ENCODE data around the gene AHSG.

AHSG gene

GRCh38 chr3:186639778-186640472, 27.1 kb downstream of the AHSG start, which contains the start of gene FETUB:
Gene FETUB (plus strand): TSS chr3:186640399. CDS start chr3:186640461, 62 bp downstream.
- H3K27me3 ChIP-seq (ENCODE audit: control insufficient read depth in 5 of 5, insufficient read depth in 4 of 5, low read length in 5 of 5), result peaks cover 3 to 11% (median 8%) of the 10 kb centered on the region in 5 donors
- no peaks in the 10 kb centered on the region for H3K36me3 ChIP-seq (ENCODE audit: control insufficient read depth in 5 of 5, insufficient read depth in 5 of 5, low read length in 5 of 5)
- peaks cover 0 to 2% (median 0%) of the 10 kb centered on the region in 5 donors for H3K9me3 ChIP-seq (ENCODE audit: control insufficient read depth in 5 of 5, low read length in 5 of 5)
- H3K4me1 ChIP-seq (ENCODE audit: control insufficient read depth in 5 of 5, insufficient read depth in 5 of 5, low read length in 5 of 5), result no peaks in the 10 kb centered on the region
- H3K27ac ChIP-seq (ENCODE audit: low read depth, low read length), result no peak within 1 kb of the TSS
- no peak within 1 kb of the TSS for H3K4me3 ChIP-seq (ENCODE audit: low read depth in 1 of 5, low read length in 5 of 5)
- H3K9ac ChIP-seq (ENCODE audit: low read length in 5 of 5), result no peak within 1 kb of the TSS

GRCh38 chr3:186640473-186640818, 27.6 kb downstream of the AHSG start:
- no peaks in the 10 kb centered on the region for H3K36me3 ChIP-seq (ENCODE audit: control insufficient read depth in 5 of 5, insufficient read depth in 5 of 5, low read length in 5 of 5)
- H3K9me3 ChIP-seq (ENCODE audit: control insufficient read depth in 5 of 5, low read length in 5 of 5), result peaks cover 0 to 1% (median 0%) of the 10 kb centered on the region in 5 donors
- no peak overlapping the region for H3K27ac ChIP-seq (ENCODE audit: low read depth, low read length)
- H3K9ac ChIP-seq (ENCODE audit: low read length in 5 of 5), result no peak overlapping the region
- H3K4me1 ChIP-seq (ENCODE audit: control insufficient read depth in 5 of 5, insufficient read depth in 5 of 5, low read length in 5 of 5), result no peaks in the 10 kb centered on the region
- H3K4me3 ChIP-seq (ENCODE audit: low read depth in 1 of 5, low read length in 5 of 5), result no peak overlapping the region
- peaks cover 3 to 11% (median 8%) of the 10 kb centered on the region in 5 donors for H3K27me3 ChIP-seq (ENCODE audit: control insufficient read depth in 5 of 5, insufficient read depth in 4 of 5, low read length in 5 of 5)

GRCh38 chr3:186640929-186641328, 28.1 kb downstream of the AHSG start:
- Histone ChIP-seq H3K4me3 (ENCODE audit: low read depth in 1 of 5, low read length in 5 of 5) (no peak overlapping the region), H3K36me3 (ENCODE audit: control insufficient read depth in 5 of 5, insufficient read depth in 5 of 5, low read length in 5 of 5) (no peaks in the 10 kb centered on the region), H3K27ac (ENCODE audit: low read depth, low read length) (no peak overlapping the region), H3K4me1 (ENCODE audit: control insufficient read depth in 5 of 5, insufficient read depth in 5 of 5, low read length in 5 of 5) (no peaks in the 10 kb centered on the region), H3K27me3 (ENCODE audit: control insufficient read depth in 5 of 5, insufficient read depth in 4 of 5, low read length in 5 of 5) (peaks cover 3 to 11% (median 8%) of the 10 kb centered on the region in 5 donors), H3K9me3 (ENCODE audit: control insufficient read depth in 5 of 5, low read length in 5 of 5) (no peaks in the 10 kb centered on the region), H3K9ac (ENCODE audit: low read length in 5 of 5) (no peak overlapping the region)

DNA sequence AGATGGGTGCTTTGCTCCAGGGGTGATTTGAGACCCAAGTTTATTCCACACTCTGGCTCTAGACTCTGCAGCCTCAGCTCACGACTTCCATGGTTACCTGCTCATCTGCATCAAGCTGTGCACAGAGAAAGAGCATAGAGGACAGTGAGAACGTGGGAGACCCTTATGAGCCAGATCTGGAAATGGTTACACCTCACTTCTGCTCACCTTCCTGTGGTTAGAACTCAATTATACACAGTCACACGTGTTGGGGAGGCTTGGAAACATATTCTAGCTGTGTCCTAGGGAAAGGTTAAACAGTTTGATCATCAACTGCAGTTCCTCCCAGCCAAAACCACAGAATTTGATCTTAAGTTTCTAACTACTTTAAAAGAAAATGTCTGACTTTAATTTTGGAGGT, 29.2 kb downstream of the AHSG start:
- Histone ChIP-seq H3K4me3 (ENCODE audit: low read depth in 1 of 5, low read length in 5 of 5) (no peak overlapping the region), H3K9ac (ENCODE audit: low read length in 5 of 5) (no peak overlapping the region), H3K4me1 (ENCODE audit: control insufficient read depth in 5 of 5, insufficient read depth in 5 of 5, low read length in 5 of 5) (no peaks in the 10 kb centered on the region), H3K27me3 (ENCODE audit: control insufficient read depth in 5 of 5, insufficient read depth in 4 of 5, low read length in 5 of 5) (peaks cover 3 to 8% (median 8%) of the 10 kb centered on the region in 5 donors), H3K27ac (ENCODE audit: low read depth, low read length) (no peak overlapping the region), H3K36me3 (ENCODE audit: control insufficient read depth in 5 of 5, insufficient read depth in 5 of 5, low read length in 5 of 5) (no peaks in the 10 kb centered on the region), H3K9me3 (ENCODE audit: control insufficient read depth in 5 of 5, low read length in 5 of 5) (no peaks in the 10 kb centered on the region)

DNA sequence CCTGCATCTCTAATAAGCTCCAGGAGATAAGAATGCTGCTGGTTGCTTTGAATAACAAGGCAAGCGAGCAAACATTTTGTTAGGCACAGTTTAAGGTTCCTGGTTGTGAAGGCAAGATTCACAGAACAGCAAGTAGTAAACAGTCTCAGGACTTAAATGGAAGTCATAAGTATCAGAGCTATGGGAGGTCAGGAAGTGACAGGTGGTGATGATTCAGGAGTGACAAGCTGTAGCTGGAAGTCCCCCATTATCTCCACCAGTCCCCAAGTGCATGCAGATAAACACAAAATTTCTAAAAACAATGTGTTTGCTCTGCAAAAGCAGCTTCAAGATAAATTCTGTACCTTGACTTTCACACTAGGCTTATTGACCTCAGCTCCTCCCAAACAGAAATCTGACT, 30.6 kb downstream of the AHSG start:
- no peak overlapping the region for H3K27ac ChIP-seq (ENCODE audit: low read depth, low read length)
- no peaks in the 10 kb centered on the region for H3K36me3 ChIP-seq (ENCODE audit: control insufficient read depth in 5 of 5, insufficient read depth in 5 of 5, low read length in 5 of 5)
- no peaks in the 10 kb centered on the region for H3K9me3 ChIP-seq (ENCODE audit: control insufficient read depth in 5 of 5, low read length in 5 of 5)
- H3K4me1 ChIP-seq (ENCODE audit: control insufficient read depth in 5 of 5, insufficient read depth in 5 of 5, low read length in 5 of 5), result no peaks in the 10 kb centered on the region
- H3K9ac ChIP-seq (ENCODE audit: low read length in 5 of 5), result no peak overlapping the region
- H3K4me3 ChIP-seq (ENCODE audit: low read depth in 1 of 5, low read length in 5 of 5), result no peak overlapping the region
- H3K27me3 ChIP-seq (ENCODE audit: control insufficient read depth in 5 of 5, insufficient read depth in 4 of 5, low read length in 5 of 5), result peaks cover 0 to 8% (median 3%) of the 10 kb centered on the region in 5 donors

GRCh38 chr3:186644683-186645082, 31.8 kb downstream of the AHSG start:
- H3K27ac ChIP-seq (ENCODE audit: low read depth, low read length), result no peak overlapping the region
- no peak overlapping the region for H3K9ac ChIP-seq (ENCODE audit: low read length in 5 of 5)
- no peaks in the 10 kb centered on the region for H3K4me1 ChIP-seq (ENCODE audit: control insufficient read depth in 5 of 5, insufficient read depth in 5 of 5, low read length in 5 of 5)
- H3K36me3 ChIP-seq (ENCODE audit: control insufficient read depth in 5 of 5, insufficient read depth in 5 of 5, low read length in 5 of 5), result no peaks in the 10 kb centered on the region
- no peak overlapping the region for H3K4me3 ChIP-seq (ENCODE audit: low read depth in 1 of 5, low read length in 5 of 5)
- H3K27me3 ChIP-seq (ENCODE audit: control insufficient read depth in 5 of 5, insufficient read depth in 4 of 5, low read length in 5 of 5), result peaks cover 0 to 8% (median 3%) of the 10 kb centered on the region in 5 donors
- H3K9me3 ChIP-seq (ENCODE audit: control insufficient read depth in 5 of 5, low read length in 5 of 5), result no peaks in the 10 kb centered on the region

DNA sequence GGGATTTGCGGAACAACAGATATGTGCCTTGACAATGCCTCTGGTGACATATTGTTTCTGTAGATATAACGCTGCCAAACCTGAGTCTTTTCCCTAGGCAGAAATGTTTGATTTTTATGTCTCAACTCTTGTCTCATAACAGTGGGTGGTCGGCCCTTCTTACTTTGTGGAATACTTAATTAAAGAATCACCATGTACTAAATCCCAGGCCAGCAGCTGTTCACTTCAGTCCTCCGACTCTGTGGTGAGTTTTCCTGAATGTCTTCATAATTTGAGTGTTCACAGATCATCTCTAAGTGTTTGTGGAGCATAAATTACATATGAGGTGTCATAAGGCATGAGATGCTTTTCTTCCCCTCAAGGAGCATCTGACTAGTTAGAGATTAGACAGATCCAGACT, 33.2 kb downstream of the AHSG start:
- Histone ChIP-seq H3K4me1 (ENCODE audit: control insufficient read depth in 5 of 5, insufficient read depth in 5 of 5, low read length in 5 of 5) (no peaks in the 10 kb centered on the region), H3K36me3 (ENCODE audit: control insufficient read depth in 5 of 5, insufficient read depth in 5 of 5, low read length in 5 of 5) (no peaks in the 10 kb centered on the region)

GRCh38 chr3:186646841-186647240, 34.0 kb downstream of the AHSG start:
- no peak overlapping the region for H3K27ac ChIP-seq (ENCODE audit: low read depth, low read length)
- peaks cover 0 to 8% (median 0%) of the 10 kb centered on the region in 5 donors for H3K27me3 ChIP-seq (ENCODE audit: control insufficient read depth in 5 of 5, insufficient read depth in 4 of 5, low read length in 5 of 5)
- H3K9ac ChIP-seq (ENCODE audit: low read length in 5 of 5), result no peak overlapping the region
- H3K4me3 ChIP-seq (ENCODE audit: low read depth in 1 of 5, low read length in 5 of 5), result no peak overlapping the region
- no peaks in the 10 kb centered on the region for H3K9me3 ChIP-seq (ENCODE audit: control insufficient read depth in 5 of 5, low read length in 5 of 5)
- no peaks in the 10 kb centered on the region for H3K36me3 ChIP-seq (ENCODE audit: control insufficient read depth in 5 of 5, insufficient read depth in 5 of 5, low read length in 5 of 5)
- H3K4me1 ChIP-seq (ENCODE audit: control insufficient read depth in 5 of 5, insufficient read depth in 5 of 5, low read length in 5 of 5), result no peaks in the 10 kb centered on the region

More for the DNA sequence above, 33.2 kb downstream of the AHSG start:
- Histone ChIP-seq H3K4me3 (ENCODE audit: low read depth in 1 of 5, low read length in 5 of 5) (no peak overlapping the region), H3K27ac (ENCODE audit: low read depth, low read length) (no peak overlapping the region), H3K9ac (ENCODE audit: low read length in 5 of 5) (no peak overlapping the region), H3K9me3 (ENCODE audit: control insufficient read depth in 5 of 5, low read length in 5 of 5) (no peaks in the 10 kb centered on the region), H3K27me3 (ENCODE audit: control insufficient read depth in 5 of 5, insufficient read depth in 4 of 5, low read length in 5 of 5) (peaks cover 0 to 8% (median 3%) of the 10 kb centered on the region in 5 donors)

- no peak overlapping the region for H3K9ac ChIP-seq (ENCODE audit: low read length in 5 of 5)
- no peak overlapping the region for H3K4me3 ChIP-seq (ENCODE audit: low read depth in 1 of 5, low read length in 5 of 5)
- no peaks in the 10 kb centered on the region for H3K4me1 ChIP-seq (ENCODE audit: control insufficient read depth in 5 of 5, insufficient read depth in 5 of 5, low read length in 5 of 5)
- H3K27me3 ChIP-seq (ENCODE audit: control insufficient read depth in 5 of 5, insufficient read depth in 4 of 5, low read length in 5 of 5), result peaks cover 0 to 4% (median under 1%) of the 10 kb centered on the region in 5 donors
- H3K9me3 ChIP-seq (ENCODE audit: control insufficient read depth in 5 of 5, low read length in 5 of 5), result no peaks in the 10 kb centered on the region
- no peak overlapping the region for H3K27ac ChIP-seq (ENCODE audit: low read depth, low read length)
- H3K36me3 ChIP-seq (ENCODE audit: control insufficient read depth in 5 of 5, insufficient read depth in 5 of 5, low read length in 5 of 5), result no peaks in the 10 kb centered on the region
Observed at GRCh38 chr3:186648851-186649250, 36.0 kb downstream of the AHSG start.

DNA sequence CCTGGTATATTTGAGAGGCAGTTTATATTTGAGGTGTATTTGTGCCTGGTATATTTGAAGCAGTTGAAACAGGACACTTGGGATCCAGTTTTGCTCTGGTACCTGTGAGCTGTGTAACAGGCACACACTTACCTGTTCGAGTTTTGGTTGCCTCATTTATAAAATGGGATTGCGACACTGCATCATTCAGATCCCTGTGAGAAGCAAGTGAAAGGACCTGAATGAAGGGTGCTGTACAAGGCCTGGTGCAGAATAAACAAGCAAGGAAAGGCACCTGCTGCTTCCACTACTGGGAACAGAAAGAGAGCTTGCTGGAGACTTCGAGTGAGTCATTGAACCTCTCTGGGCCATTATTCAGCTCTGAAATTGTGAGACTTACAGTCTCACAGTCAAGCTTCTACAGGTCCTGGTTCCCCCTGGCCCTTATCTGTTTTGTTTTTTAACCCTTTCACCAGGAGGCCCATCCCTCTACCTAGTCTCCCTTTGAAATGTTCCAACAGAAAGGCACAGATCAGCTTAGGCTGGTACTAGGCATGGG, 38.9 kb downstream of the AHSG start:
- H3K36me3 ChIP-seq (ENCODE audit: control insufficient read depth in 5 of 5, insufficient read depth in 5 of 5, low read length in 5 of 5), result no peaks in the 10 kb centered on the region

More for the DNA sequence above, 38.9 kb downstream of the AHSG start:
- no peak overlapping the region for H3K9ac ChIP-seq (ENCODE audit: low read length in 5 of 5)
- no peaks in the 10 kb centered on the region for H3K4me1 ChIP-seq (ENCODE audit: control insufficient read depth in 5 of 5, insufficient read depth in 5 of 5, low read length in 5 of 5)
- peaks cover 0 to 5% (median 3%) of the 10 kb centered on the region in 5 donors for H3K27me3 ChIP-seq (ENCODE audit: control insufficient read depth in 5 of 5, insufficient read depth in 4 of 5, low read length in 5 of 5)
- peaks cover 0 to 6% (median 0%) of the 10 kb centered on the region in 5 donors for H3K9me3 ChIP-seq (ENCODE audit: control insufficient read depth in 5 of 5, low read length in 5 of 5)
- H3K4me3 ChIP-seq (ENCODE audit: low read depth in 1 of 5, low read length in 5 of 5), result no peak overlapping the region
- no peak overlapping the region for H3K27ac ChIP-seq (ENCODE audit: low read depth, low read length)

Data from subcutaneous abdominal adipose tissue (tissue), 5 donors.